Natural killer cell treated with Interleukin-12 subunit alpha and Interleukin-12 subunit beta and Interleukin-15 and Interleukin-18, amount 100 ng/mL, for 72 hours (primary cell): ENCODE results near the gene SCUBE3. TPM values are rescaled to one million over a fixed set of nuclear protein-coding genes. Genes with fewer than 3 reads are reported as not detected.

Experiments
- ATAC-seq, 2 donors: fragments of 150-1000 bp; cut with Tn5 transposase in 1 of 2; sonication (Bioruptor Pico), chemical (Tn5 transposase) in 1 of 2; 2 replicates each; pipeline ENCODE4 v1.10.0; 2021
- DNase-seq: peaks from one replicate; pipeline ENCODE4 v3.0.0; 2022; ENCODE audit warnings: low spot score
- H3K27ac Mint-ChIP-seq, 2 donors: 1 replicate in 1 of 2; 2 replicates in 1 of 2; pipeline ENCODE4 v1.8.0; 2022; ENCODE audit warnings: mixed read lengths in 2 of 2, mild to moderate bottlenecking in 1 of 2, moderate library complexity in 1 of 2
- H3K27me3 Mint-ChIP-seq, 2 donors: 1 replicate in 1 of 2; 2 replicates in 1 of 2; pipeline ENCODE4 v1.8.0; 2022; ENCODE audit warnings: mixed read lengths in 2 of 2
- H3K36me3 Mint-ChIP-seq: one replicate; pipeline ENCODE4 v1.8.0; 2022; ENCODE audit warnings: mixed read lengths
- H3K4me1 Mint-ChIP-seq, 2 donors: 1 replicate in 1 of 2; 2 replicates in 1 of 2; pipeline ENCODE4 v1.8.0; 2022; ENCODE audit warnings: low read depth in 2 of 2, mixed read lengths in 2 of 2, mild to moderate bottlenecking in 1 of 2
- H3K4me3 Mint-ChIP-seq: one replicate; pipeline ENCODE4 v1.8.0; 2022; ENCODE audit warnings: mixed read lengths
- H3K9me3 Mint-ChIP-seq: 2 replicates; pipeline ENCODE4 v1.8.0; 2022; ENCODE audit warnings: mixed read lengths
- total RNA-seq, 2 donors: library from RNA; stranded (reverse); gene quantifications; one replicate each; pipeline ENCODE4 v1.2.3, GENCODE V29; 2022

The SCUBE3 gene
- total RNA-seq, 2 donors from 2014 or later = 0.14 TPM; not detected in 1

DNA sequence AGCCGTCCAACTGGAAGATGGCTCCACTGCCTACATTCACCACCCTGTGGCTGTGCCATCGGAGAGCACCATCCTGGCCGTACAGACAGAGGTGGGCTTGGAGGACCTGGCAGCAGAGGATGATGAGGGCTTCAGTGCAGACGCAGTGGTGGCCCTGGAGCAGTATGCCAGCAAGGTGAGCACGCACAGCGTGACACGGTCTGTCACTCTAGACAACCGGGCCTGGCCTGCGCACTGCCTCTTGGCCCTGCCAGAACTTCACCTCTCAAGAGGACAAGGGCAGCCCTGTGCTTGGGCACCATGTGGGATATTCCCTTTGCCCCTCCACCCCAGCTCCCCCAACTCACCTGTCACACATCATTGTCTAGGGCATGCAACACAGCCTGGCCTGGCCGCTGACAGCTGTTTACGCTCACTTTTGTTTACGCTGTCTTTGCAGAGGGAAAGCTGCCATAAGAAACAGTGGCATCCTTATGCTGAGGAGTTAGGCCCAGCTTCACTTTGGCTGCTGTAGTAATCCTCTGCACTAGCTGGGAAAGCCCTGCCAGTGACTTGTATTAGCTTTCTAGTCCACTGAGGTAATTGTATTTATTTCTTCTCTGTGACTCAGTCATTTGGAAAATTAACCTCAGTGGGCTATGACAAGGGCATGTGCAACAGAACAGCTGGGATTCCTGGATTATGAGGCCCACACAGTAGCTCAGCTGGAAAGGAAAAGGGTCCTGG is 74.1 kb downstream of the SCUBE3 start:
- H3K27ac Mint-ChIP-seq = no peak overlapping the region
- peaks cover 19% of the 10 kb centered on the region for H3K36me3 Mint-ChIP-seq
- no peaks in the 10 kb centered on the region for H3K4me1 Mint-ChIP-seq
- no peak for DNase-seq
- ATAC-seq = no peak
- H3K27me3 Mint-ChIP-seq = no peaks in the 10 kb centered on the region
- no peak overlapping the region for H3K4me3 Mint-ChIP-seq
- no peaks in the 10 kb centered on the region for H3K9me3 Mint-ChIP-seq

DNA sequence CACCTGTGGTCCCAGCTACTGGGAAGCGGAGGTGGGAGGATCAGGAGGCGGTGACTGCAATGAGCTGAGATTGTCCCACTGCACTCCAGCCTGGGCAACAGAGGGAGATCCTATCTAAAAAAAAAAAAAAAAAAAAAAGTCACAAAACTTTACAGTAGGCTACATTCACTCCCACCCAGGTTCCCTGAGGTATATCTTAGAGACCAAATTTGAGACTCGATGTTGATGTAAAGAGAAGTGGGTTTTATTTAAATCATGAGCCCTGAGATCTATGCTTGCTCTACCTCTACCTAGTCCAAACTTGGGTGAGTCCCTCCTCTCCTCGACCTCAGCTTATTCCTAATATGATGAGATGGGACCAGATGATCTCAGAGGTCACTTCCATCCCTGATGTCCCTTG is 75.1 kb downstream of the SCUBE3 start:
- H3K27ac Mint-ChIP-seq = no peak overlapping the region

DNA sequence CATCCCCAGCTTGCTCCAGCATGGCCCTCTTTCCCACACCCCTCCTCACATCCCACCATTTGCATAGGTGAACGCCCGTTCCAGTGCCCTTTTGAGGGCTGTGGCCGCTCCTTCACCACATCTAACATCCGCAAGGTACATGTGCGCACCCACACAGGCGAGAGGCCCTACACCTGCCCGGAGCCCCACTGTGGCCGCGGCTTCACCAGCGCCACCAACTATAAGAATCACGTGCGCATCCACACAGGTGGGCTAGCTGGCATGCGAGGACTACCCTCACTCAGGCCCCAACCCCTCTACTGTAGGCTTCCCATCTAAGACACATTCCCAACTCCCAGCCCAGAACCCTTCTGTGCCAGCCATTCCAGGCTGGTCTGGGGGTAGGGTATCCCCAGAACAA is 77.7 kb downstream of the SCUBE3 start:
- no peak overlapping the region for H3K27ac Mint-ChIP-seq

More for the DNA sequence above, 75.1 kb downstream of the SCUBE3 start:
- peaks cover 13% of the 10 kb centered on the region for H3K36me3 Mint-ChIP-seq
- no peak overlapping the region for H3K4me3 Mint-ChIP-seq
- no peaks in the 10 kb centered on the region for H3K9me3 Mint-ChIP-seq
- H3K27me3 Mint-ChIP-seq = no peaks in the 10 kb centered on the region
- ATAC-seq = no peak
- H3K4me1 Mint-ChIP-seq = no peaks in the 10 kb centered on the region
- DNase-seq = no peak

DNA sequence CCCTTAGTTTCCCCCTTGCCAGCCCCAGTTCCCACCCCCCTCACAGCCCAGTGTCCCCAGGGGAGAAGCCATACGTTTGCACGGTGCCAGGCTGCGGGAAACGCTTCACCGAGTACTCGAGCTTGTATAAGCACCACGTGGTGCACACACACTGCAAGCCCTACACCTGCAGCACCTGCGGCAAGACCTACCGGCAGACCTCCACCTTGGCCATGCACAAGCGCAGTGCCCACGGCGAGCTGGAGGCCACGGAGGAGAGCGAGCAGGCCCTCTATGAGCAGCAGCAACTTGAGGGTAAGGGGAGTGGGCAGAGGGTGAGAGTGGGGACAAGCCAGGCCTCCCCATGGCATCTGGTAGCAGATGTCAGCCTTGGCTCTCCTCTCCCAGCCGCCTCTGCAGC is 78.7 kb downstream of the SCUBE3 start:
- H3K4me3 Mint-ChIP-seq = no peak overlapping the region
- no peak for ATAC-seq
- H3K4me1 Mint-ChIP-seq = peaks cover 2 to 3% of the 10 kb centered on the region in 2 donors
- H3K27me3 Mint-ChIP-seq = no peaks in the 10 kb centered on the region
- peaks cover 5% of the 10 kb centered on the region for H3K36me3 Mint-ChIP-seq
- H3K9me3 Mint-ChIP-seq = no peaks in the 10 kb centered on the region
- H3K27ac Mint-ChIP-seq = no peak overlapping the region
- DNase-seq = no peak

More for the DNA sequence above, 77.7 kb downstream of the SCUBE3 start:
- no peaks in the 10 kb centered on the region for H3K9me3 Mint-ChIP-seq
- H3K4me1 Mint-ChIP-seq = no peaks in the 10 kb centered on the region
- DNase-seq (no peak), ATAC-seq (no peak)
- H3K27me3 Mint-ChIP-seq = no peaks in the 10 kb centered on the region
- peaks cover 13% of the 10 kb centered on the region for H3K36me3 Mint-ChIP-seq
- H3K4me3 Mint-ChIP-seq = no peak overlapping the region

DNA sequence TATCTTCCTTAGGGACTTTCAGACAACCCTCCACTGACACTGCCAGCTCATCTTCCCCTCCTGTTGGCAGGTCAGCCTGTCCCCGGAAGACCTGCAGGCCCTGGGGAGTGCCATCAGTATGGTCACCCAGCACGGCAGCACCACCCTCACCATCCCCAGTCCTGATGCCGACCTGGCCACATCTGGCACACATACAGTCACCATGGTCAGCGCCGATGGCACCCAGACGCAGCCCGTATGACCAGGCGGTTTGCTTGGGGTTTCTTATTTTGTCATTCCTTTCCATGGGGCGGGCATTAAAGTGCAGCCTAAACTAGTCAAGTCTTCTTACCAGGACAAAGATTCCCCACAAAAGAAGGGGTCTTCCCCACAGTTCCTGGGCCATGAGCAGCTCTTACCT is 79.9 kb downstream of the SCUBE3 start:
- Mint-ChIP-seq H3K36me3 (peaks cover 5% of the 10 kb centered on the region), H3K27ac (no peak overlapping the region), H3K27me3 (no peaks in the 10 kb centered on the region), H3K9me3 (no peaks in the 10 kb centered on the region), H3K4me1 (peaks cover 4 to 7% of the 10 kb centered on the region in 2 donors), H3K4me3 (no peak overlapping the region)
- DNase-seq (no peak), ATAC-seq (no peak)

DNA sequence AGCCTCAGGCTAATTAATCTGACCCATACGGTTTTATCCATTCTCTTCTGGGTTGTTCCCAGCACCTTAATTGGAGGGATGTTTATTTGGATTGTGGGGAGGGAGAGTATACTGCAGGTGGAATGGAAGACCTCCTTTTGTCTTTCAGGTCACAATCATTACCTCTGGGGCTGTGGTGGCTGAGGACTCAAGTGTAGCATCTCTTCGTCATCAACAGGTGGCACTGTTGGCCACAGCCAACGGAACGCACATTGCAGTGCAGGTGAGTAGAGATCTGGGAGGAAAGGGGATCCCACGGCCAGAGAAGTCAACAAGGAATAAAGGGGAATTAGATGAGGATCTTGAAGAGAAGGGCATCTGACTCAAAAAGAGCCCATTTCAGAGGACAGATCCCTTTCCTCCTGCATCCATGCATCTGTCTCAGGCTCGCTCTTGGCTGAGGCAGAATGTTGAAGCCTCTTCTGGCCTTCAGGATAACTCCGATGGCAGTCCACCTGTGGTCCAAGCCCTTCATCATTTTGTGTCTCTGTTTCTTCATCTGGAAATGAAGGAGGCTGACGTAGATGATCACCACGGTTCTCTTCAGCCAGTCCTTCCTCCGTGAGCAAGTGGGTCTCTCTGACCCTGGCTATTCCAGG is 80.7 kb downstream of the SCUBE3 start:
- ATAC-seq = no peak
- no peaks in the 10 kb centered on the region for H3K9me3 Mint-ChIP-seq
- H3K4me3 Mint-ChIP-seq = no peak overlapping the region
- no peaks in the 10 kb centered on the region for H3K27me3 Mint-ChIP-seq
- H3K4me1 Mint-ChIP-seq = peaks cover 11 to 14% of the 10 kb centered on the region in 2 donors
- DNase-seq = no peak
- no peak overlapping the region for H3K27ac Mint-ChIP-seq
- H3K36me3 Mint-ChIP-seq = peaks cover 8% of the 10 kb centered on the region

DNA sequence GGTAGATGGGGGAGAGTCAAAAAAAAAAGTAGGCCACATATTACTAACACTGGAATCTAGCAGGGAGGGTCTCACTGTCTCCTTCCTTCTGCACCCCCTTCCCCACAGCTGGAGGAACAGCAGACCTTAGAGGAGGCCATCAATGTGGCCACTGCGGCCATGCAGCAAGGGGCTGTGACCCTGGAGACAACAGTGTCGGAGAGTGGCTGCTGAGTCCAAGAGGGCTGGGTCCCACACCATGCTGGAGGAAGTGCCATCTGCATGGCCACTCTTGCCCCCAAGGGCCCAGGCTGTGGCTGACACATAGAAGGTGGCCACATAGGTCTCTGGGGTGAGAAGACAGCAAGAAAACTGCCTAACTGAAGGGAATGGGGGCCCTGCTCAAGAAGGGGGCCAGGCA is 81.3 kb downstream of the SCUBE3 start:
- DNase-seq (no peak), ATAC-seq (no peak)
- Mint-ChIP-seq H3K27me3 (no peaks in the 10 kb centered on the region), H3K4me3 (no peak overlapping the region), H3K4me1 (peaks cover 16 to 20% of the 10 kb centered on the region in 2 donors), H3K9me3 (no peaks in the 10 kb centered on the region), H3K27ac (no peak overlapping the region), H3K36me3 (peaks cover 11% of the 10 kb centered on the region)

DNA sequence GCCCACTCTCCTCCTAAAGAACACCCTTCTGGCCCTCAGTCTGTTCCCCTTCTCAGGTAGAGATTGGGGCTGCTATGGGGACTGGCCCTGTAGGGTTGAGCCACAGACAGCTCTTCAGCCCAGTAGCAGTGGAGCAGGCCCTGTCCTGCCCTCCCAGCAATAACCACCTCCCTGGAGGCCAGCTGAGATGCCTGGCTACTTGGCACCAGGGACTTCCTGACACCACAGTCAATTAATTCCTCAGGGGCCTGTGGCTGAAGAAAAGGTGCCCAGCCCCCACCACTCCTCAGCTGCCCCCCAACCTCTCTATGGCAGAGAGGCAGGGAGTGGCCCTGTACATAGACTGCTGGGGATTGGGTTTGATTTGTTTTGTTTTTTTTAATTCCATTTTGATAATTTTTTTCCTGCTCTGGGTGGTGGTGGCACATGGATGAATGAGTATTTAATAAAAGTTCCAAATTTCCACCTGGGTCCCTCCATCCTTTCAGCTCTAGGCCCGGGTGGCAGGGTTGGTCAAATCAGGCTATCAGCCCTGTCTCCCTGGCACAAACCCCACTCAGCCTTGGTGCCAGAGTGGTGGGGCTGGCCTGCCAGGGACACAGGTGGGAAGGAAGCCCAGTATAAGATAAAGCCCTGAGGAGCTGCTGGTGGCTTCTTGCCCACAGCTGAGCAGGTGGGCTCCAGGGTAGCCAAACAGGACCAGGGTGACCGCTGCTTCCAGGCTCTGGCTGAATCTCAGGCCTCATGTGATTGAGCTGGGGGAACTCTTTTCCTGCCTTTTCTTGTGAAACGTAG is 82.0 kb downstream of the SCUBE3 start:
- no peak for DNase-seq
- Mint-ChIP-seq H3K36me3 (peaks cover 11% of the 10 kb centered on the region), H3K27ac (no peak overlapping the region), H3K4me1 (peaks cover 23 to 27% of the 10 kb centered on the region in 2 donors), H3K27me3 (no peaks in the 10 kb centered on the region), H3K4me3 (no peak overlapping the region), H3K9me3 (no peaks in the 10 kb centered on the region)
- ATAC-seq = no peak

DNA sequence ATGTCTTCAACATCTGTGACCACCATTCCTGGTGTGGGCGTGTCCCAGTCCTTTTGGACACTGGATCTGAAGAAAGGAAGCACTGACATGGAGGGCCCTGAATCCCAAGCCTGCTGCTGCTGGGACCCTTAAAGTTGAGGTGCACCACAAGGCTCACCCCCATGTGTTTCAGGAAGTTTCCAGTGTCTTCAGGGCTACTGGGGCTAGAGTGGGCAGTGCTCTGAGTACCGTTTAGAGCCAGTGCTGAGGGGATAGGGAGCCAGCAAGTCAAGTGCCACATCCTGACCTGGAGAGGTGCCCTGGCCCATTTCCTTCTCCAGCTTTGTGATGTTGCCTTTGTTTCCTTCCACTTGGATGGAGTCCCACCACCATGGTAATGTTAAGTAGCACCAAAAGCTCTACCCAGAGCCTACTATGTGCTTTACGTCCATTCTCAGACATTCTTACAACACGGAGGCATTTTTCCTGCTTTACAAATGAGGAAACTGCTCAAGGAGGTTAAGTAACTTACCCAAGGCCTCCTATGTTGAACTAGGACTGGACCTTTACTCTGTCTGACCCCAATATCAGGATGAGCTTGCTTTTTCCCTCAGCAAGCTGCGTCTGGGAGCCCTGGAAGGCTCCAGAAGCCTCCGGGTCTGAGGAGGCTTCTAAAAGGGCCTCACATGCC is 83.3 kb downstream of the SCUBE3 start:
- Mint-ChIP-seq H3K4me3 (peak overlapping the region; percentile 93), H3K27me3 (no peaks in the 10 kb centered on the region), H3K36me3 (peaks cover 11% of the 10 kb centered on the region), H3K27ac (peak overlapping the region; percentile 89 to 91), H3K9me3 (no peaks in the 10 kb centered on the region), H3K4me1 (peaks cover 28 to 29% of the 10 kb centered on the region in 2 donors)
- ATAC-seq = no peak
- DNase-seq = no peak

DNA sequence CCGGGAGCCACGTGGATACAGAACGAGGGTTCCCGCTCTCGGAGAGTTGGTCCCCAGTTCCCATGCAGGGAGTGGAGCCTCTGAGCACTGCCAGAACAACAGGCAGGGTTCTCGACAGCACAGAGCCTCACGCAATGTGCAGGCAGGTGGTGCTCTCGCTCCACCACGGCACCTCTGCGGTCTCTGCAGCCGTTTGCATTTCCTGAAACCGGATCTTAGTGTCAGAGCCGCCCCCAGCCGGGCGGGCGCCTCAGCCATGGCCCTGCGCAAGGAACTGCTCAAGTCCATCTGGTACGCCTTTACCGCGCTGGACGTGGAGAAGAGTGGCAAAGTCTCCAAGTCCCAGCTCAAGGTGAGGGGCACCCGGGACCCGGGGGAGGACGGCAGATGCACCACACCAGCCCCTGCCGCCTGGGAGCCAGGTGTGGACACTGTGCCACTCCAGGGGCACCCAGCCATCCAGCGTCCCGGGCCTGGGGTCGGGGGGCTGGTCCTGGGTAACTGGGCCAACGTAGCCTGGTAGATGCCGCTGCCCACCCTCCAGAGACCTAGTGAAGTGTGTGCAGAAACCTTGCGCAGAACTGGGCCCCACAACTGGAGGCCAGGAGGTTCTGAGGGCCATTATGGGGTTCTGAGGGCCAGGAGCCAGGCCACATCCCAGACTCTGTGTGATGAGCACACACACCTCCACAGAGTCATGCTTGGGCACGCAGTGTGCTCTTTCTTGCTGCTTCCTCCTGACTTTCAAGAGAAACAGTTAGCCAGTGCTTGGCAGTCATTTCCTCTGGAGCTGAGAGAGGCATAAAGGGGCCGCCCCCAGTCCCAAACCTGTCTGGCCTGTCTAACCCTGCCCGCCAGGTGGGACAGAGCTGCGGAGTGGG is 84.1 kb downstream of the SCUBE3 start, which contains the start of gene DEF6:
Gene DEF6, plus strand, starts transcription at position 218 of the 881 bp plus-strand sequence. Its CDS starts 39 bp downstream, at position 257.
- no peaks in the 10 kb centered on the region for H3K9me3 Mint-ChIP-seq
- H3K36me3 Mint-ChIP-seq = peaks cover 11% of the 10 kb centered on the region
- H3K4me1 Mint-ChIP-seq = peaks cover 35 to 36% of the 10 kb centered on the region in 2 donors
- peak within 1 kb of the TSS; percentile 93 for H3K4me3 Mint-ChIP-seq
- H3K27ac Mint-ChIP-seq = peak within 1 kb of the TSS; percentile 89 to 91
- DNase-seq (peak; percentile 91), ATAC-seq (peak; percentile 92 to 94)
- no peaks in the 10 kb centered on the region for H3K27me3 Mint-ChIP-seq

DNA sequence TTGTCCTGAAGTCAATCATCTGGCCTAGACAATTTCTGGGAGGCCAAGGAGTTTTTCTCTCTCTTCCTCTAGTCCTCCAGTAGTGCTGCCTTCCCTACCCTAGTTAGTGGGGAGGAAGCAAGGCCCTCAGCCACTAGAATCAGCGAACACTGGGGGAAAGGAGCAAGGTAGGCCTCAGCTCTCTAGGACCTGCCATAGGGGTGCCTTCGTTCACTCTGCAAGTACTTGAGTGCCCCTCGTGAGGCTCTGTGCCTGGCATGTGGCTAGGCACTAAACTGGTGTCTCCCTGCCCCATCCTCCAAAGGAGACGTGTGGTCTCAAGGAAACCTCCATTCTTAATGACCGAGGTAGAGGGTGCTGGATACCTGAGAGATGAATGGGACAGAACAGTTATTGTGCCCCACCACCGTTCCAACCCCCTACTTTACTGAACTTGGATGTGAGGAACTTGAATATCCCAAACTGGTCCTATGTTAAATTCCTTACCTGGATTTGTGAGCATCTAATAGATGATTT is 84.9 kb downstream of the SCUBE3 start:
- peak overlapping the region; percentile 89 to 91 for H3K27ac Mint-ChIP-seq

DNA sequence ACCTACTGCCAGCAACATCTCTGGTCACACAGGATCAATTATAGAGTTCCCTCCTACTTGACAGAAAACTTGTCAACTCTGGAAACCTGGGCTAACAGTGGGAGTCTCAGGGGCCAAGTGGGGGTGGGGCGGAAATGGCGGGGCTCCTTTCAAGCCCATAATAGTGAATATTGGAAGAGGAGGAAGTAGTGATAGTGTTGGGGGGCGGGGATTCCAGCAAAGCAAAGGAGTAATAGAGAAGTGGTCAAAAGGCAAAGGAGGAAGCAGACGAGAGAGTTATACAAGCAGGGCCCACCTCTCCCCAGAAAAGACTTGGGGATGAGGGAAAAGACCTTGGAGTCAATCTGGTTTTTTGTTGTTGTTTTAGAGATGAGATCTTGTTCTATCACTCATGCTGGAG is 85.9 kb downstream of the SCUBE3 start:
- Mint-ChIP-seq H3K4me3 (peak overlapping the region; percentile 93), H3K4me1 (peaks cover 53% of the 10 kb centered on the region in 2 donors), H3K27ac (peak overlapping the region; percentile 89 to 91), H3K36me3 (peaks cover 19% of the 10 kb centered on the region), H3K9me3 (no peaks in the 10 kb centered on the region), H3K27me3 (no peaks in the 10 kb centered on the region)
- DNase-seq = no peak
- no peak for ATAC-seq

More for the DNA sequence above, 84.9 kb downstream of the SCUBE3 start:
- H3K27me3 Mint-ChIP-seq = no peaks in the 10 kb centered on the region
- H3K4me3 Mint-ChIP-seq = peak overlapping the region; percentile 93
- H3K36me3 Mint-ChIP-seq = peaks cover 17% of the 10 kb centered on the region
- DNase-seq = no peak
- no peak for ATAC-seq
- no peaks in the 10 kb centered on the region for H3K9me3 Mint-ChIP-seq
- H3K4me1 Mint-ChIP-seq = peaks cover 44% of the 10 kb centered on the region in 2 donors
